ENCODE data around the gene DAPK2.

Gene DAPK2

GRCh38 chr15:63992300-63992699, 54.0 kb downstream of the DAPK2 start:
- H3K4me1 Mint-ChIP-seq, result no peaks in the 10 kb centered on the region
- CTCF ChIA-PET, result interaction anchor here (1.0 to 1.8 kb wide), 2 partner anchors 19 to 47 kb away, joined by 3 to 6 read pairs; no protein-coding TSS in a partner anchor
- H3K27me3 Mint-ChIP-seq, result peaks cover 13% of the 10 kb centered on the region
- H3K9me3 Mint-ChIP-seq, result no peaks in the 10 kb centered on the region
- DNase-seq, result no peak
- no peak overlapping the region for H3K27ac Mint-ChIP-seq
- H3K36me3 Mint-ChIP-seq, result no peaks in the 10 kb centered on the region
- no peak overlapping the region for H3K4me3 Mint-ChIP-seq

GRCh38 chr15:63991706-63992105, 54.6 kb downstream of the DAPK2 start:
- H3K27ac Mint-ChIP-seq, result no peak overlapping the region
- no peaks in the 10 kb centered on the region for H3K4me1 Mint-ChIP-seq
- DNase-seq, result no peak

GRCh38 chr15:63990454-63990853, 55.8 kb downstream of the DAPK2 start:
- no peak overlapping the region for H3K27ac Mint-ChIP-seq
- CTCF ChIA-PET, result no interaction called here

More at GRCh38 chr15:63991706-63992105, 54.6 kb downstream of the DAPK2 start:
- H3K36me3 Mint-ChIP-seq, result no peaks in the 10 kb centered on the region
- no peaks in the 10 kb centered on the region for H3K9me3 Mint-ChIP-seq
- CTCF ChIA-PET, result interaction anchor here (1.0 to 1.8 kb wide), 2 partner anchors 20 to 46 kb away, joined by 3 to 6 read pairs; no protein-coding TSS in a partner anchor
- peaks cover 7% of the 10 kb centered on the region for H3K27me3 Mint-ChIP-seq
- no peak overlapping the region for H3K4me3 Mint-ChIP-seq

GRCh38 chr15:63987796-63988378, 58.4 kb downstream of the DAPK2 start:
- CTCF ChIA-PET, result interaction anchor here (0.6 to 1.8 kb wide), 3 partner anchors 22 to 58 kb away, joined by 4 to 6 read pairs (median 5); partner anchors contain the start of gene DAPK2
- H3K4me3 Mint-ChIP-seq, result no peak overlapping the region

More at GRCh38 chr15:63990454-63990853, 55.8 kb downstream of the DAPK2 start:
- Mint-ChIP-seq H3K9me3 (no peaks in the 10 kb centered on the region), H3K4me1 (no peaks in the 10 kb centered on the region), H3K36me3 (no peaks in the 10 kb centered on the region), H3K27me3 (peaks cover under 1% of the 10 kb centered on the region), H3K4me3 (no peak overlapping the region)
- DNase-seq, result no peak

GRCh38 chr15:63986751-63987341, 59.4 kb downstream of the DAPK2 start:
- Mint-ChIP-seq H3K4me1 (no peaks in the 10 kb centered on the region), H3K27ac (no peak overlapping the region), H3K4me3 (no peak overlapping the region), H3K27me3 (peaks cover 9% of the 10 kb centered on the region), H3K9me3 (no peaks in the 10 kb centered on the region), H3K36me3 (no peaks in the 10 kb centered on the region)
- no peak for DNase-seq
- CTCF ChIA-PET, result interaction anchor here (1.4 to 1.8 kb wide), 2 partner anchors 23 to 59 kb away, joined by 5 to 6 read pairs; partner anchors contain the start of gene DAPK2

More at GRCh38 chr15:63987796-63988378, 58.4 kb downstream of the DAPK2 start:
- no peaks in the 10 kb centered on the region for H3K4me1 Mint-ChIP-seq
- peaks cover 9% of the 10 kb centered on the region for H3K27me3 Mint-ChIP-seq
- no peak overlapping the region for H3K27ac Mint-ChIP-seq
- no peak for DNase-seq
- no peaks in the 10 kb centered on the region for H3K9me3 Mint-ChIP-seq
- H3K36me3 Mint-ChIP-seq, result no peaks in the 10 kb centered on the region

- Mint-ChIP-seq H3K4me3 (no peak overlapping the region), H3K27me3 (peaks cover 9% of the 10 kb centered on the region), H3K4me1 (no peaks in the 10 kb centered on the region), H3K27ac (no peak overlapping the region), H3K36me3 (no peaks in the 10 kb centered on the region), H3K9me3 (no peaks in the 10 kb centered on the region)
- no peak for DNase-seq
- CTCF ChIA-PET, result interaction anchor here (1.4 to 1.6 kb wide), 2 partner anchors 41 to 60 kb away, joined by 4 to 6 read pairs; partner anchors contain the start of gene DAPK2
These were observed 60.1 kb downstream of the DAPK2 start for GRCh38 chr15:63986185-63986680.

GRCh38 chr15:63985221-63986184, 60.8 kb downstream of the DAPK2 start:
- CTCF ChIA-PET, result interaction anchor here (1.6 kb wide), 1 partner anchor 40 kb away, joined by 4 read pairs; no protein-coding TSS in a partner anchor
- Mint-ChIP-seq H3K27me3 (peaks cover 9% of the 10 kb centered on the region), H3K36me3 (no peaks in the 10 kb centered on the region), H3K4me1 (no peaks in the 10 kb centered on the region), H3K9me3 (no peaks in the 10 kb centered on the region), H3K27ac (no peak overlapping the region), H3K4me3 (no peak overlapping the region)
- DNase-seq, result no peak

- H3K4me1 Mint-ChIP-seq, result no peaks in the 10 kb centered on the region
- no peak overlapping the region for H3K27ac Mint-ChIP-seq
- H3K27me3 Mint-ChIP-seq, result peaks cover 11% of the 10 kb centered on the region
- no peak overlapping the region for H3K4me3 Mint-ChIP-seq
- H3K36me3 Mint-ChIP-seq, result no peaks in the 10 kb centered on the region
- DNase-seq, result no peak
- no peaks in the 10 kb centered on the region for H3K9me3 Mint-ChIP-seq
- CTCF ChIA-PET, result interaction anchor here (1.6 kb wide), 1 partner anchor 39 kb away, joined by 4 read pairs; no protein-coding TSS in a partner anchor
These were observed 62.0 kb downstream of the DAPK2 start for GRCh38 chr15:63984331-63984730.

GRCh38 chr15:63983061-63983711, 63.1 kb downstream of the DAPK2 start:
- no peak for DNase-seq
- peaks cover 17% of the 10 kb centered on the region for H3K27me3 Mint-ChIP-seq
- H3K27ac Mint-ChIP-seq, result no peak overlapping the region
- H3K4me1 Mint-ChIP-seq, result no peaks in the 10 kb centered on the region
- CTCF ChIA-PET, result interaction anchor here (0.8 to 2.8 kb wide), 5 partner anchors 13 to 231 kb away, joined by 3 to 7 read pairs (median 3); partner anchors contain the start of gene DAPK2
- H3K4me3 Mint-ChIP-seq, result no peak overlapping the region
- H3K36me3 Mint-ChIP-seq, result no peaks in the 10 kb centered on the region
- H3K9me3 Mint-ChIP-seq, result no peaks in the 10 kb centered on the region

GRCh38 chr15:63982381-63982854, 63.9 kb downstream of the DAPK2 start:
- CTCF ChIA-PET, result interaction anchor here (0.9 to 2.8 kb wide), 4 partner anchors 12 to 230 kb away, joined by 3 to 7 read pairs (median 3); partner anchors contain the start of gene DAPK2

GRCh38 chr15:63981596-63982320, 64.5 kb downstream of the DAPK2 start:
- Mint-ChIP-seq H3K27me3 (peaks cover 17% of the 10 kb centered on the region), H3K4me3 (no peak overlapping the region), H3K27ac (no peak overlapping the region), H3K36me3 (no peaks in the 10 kb centered on the region), H3K9me3 (no peaks in the 10 kb centered on the region), H3K4me1 (no peaks in the 10 kb centered on the region)
- DNase-seq, result no peak
- CTCF ChIA-PET, result interaction anchor here (1.4 to 2.8 kb wide), 4 partner anchors 22 to 230 kb away, joined by 3 to 7 read pairs (median 4); no protein-coding TSS in a partner anchor

More at GRCh38 chr15:63982381-63982854, 63.9 kb downstream of the DAPK2 start:
- Mint-ChIP-seq H3K4me3 (no peak overlapping the region), H3K4me1 (no peaks in the 10 kb centered on the region), H3K9me3 (no peaks in the 10 kb centered on the region), H3K27me3 (peaks cover 17% of the 10 kb centered on the region), H3K27ac (no peak overlapping the region), H3K36me3 (no peaks in the 10 kb centered on the region)
- DNase-seq, result no peak

- no peaks in the 10 kb centered on the region for H3K36me3 Mint-ChIP-seq
- CTCF ChIA-PET, result no interaction called here
- H3K27me3 Mint-ChIP-seq, result peaks cover 17% of the 10 kb centered on the region
- H3K9me3 Mint-ChIP-seq, result no peaks in the 10 kb centered on the region
- H3K4me3 Mint-ChIP-seq, result no peak overlapping the region
- no peak for DNase-seq
- H3K27ac Mint-ChIP-seq, result no peak overlapping the region
- H3K4me1 Mint-ChIP-seq, result no peaks in the 10 kb centered on the region
These were observed 67.0 kb downstream of the DAPK2 start for GRCh38 chr15:63979262-63979793.
